Measurements from ENCODE around the gene GLT1D1.

DNA sequence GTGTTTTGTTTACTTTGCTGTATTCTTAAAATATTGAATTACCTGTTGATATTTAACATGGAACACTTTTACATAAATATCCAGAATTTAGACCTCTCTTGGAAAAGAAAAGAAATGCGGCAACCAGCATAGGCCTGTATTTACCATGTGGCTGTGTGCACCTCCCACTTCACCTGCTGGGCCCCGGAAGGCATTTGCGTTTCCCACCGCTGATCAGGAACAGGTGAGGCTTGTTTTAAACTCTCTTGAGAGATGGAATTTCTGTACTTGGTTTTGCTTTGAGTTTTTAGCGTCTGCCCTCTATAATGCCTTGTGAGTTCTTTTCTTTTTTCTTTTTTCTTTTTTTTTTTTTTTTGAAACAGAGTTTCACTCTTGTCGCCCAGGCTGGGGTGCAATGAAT is 124.2 kb downstream of the GLT1D1 start:
- no peak for TF ChIP-seq EZH2 (optimal IDR thresholded peaks at IDR 0.05; ENCODE audit: low read depth, low read length)
- TF ChIP-seq, protein P1, sequence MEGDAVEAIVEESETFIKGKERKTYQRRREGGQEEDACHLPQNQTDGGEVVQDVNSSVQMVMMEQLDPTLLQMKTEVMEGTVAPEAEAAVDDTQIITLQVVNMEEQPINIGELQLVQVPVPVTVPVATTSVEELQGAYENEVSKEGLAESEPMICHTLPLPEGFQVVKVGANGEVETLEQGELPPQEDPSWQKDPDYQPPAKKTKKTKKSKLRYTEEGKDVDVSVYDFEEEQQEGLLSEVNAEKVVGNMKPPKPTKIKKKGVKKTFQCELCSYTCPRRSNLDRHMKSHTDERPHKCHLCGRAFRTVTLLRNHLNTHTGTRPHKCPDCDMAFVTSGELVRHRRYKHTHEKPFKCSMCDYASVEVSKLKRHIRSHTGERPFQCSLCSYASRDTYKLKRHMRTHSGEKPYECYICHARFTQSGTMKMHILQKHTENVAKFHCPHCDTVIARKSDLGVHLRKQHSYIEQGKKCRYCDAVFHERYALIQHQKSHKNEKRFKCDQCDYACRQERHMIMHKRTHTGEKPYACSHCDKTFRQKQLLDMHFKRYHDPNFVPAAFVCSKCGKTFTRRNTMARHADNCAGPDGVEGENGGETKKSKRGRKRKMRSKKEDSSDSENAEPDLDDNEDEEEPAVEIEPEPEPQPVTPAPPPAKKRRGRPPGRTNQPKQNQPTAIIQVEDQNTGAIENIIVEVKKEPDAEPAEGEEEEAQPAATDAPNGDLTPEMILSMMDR (IDR thresholded peaks at IDR 0.05; ENCODE audit: low read length) = no peak

Data from MM.1S (cell line).